CD1c-positive myeloid dendritic cell (primary cell): ENCODE measurements around the gene USP6NL.
"Not testable (repeated sequence)": the region's sequence is repeated elsewhere in the genome, so short reads cannot be mapped to it uniquely, and the experiment has no call there.

ENCODE experiments used
- DNase-seq: peaks from one replicate; pipeline ENCODE4 v3.0.0-alpha.2; 2016; ENCODE audit errors: extremely low spot score

The USP6NL gene

DNA sequence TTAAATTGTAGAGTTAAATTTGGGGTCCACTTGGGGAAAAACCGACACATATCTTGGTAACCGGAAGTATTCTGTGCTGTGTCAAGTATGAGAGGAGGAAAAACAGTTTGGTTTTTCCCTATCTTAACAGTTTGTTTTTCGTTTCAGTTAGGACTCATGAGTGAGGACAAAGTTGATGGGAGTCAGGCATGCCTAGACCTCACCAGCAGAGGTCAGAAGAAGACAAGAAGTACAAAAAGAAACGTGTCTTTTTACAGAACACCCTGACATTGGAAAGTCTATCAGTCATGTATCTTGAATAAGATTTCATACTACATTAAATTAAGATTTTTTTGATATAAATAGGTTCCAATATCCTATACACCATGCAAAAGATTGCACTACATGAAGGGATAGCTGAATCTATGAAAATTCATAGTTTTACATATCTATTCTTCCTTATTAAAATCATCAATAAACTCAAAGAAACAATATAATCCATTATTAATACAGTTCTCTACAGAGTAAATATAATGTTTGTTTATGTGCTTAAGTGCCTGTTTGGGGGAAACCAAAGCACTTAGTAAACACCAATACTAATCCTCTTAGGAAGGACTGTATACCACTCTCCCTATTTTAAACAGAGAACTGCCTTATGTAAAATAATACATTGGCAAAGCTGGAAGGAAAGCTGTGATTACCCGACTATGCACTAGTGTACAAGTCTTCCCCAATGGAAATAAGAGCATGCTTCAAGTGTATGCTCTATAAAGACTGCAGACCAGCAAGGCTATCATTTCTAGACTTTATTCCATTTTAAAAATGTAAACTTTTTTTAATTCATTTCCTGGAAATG, 95.6 kb downstream of the USP6NL start:
- peak; percentile 75 for DNase-seq

DNA sequence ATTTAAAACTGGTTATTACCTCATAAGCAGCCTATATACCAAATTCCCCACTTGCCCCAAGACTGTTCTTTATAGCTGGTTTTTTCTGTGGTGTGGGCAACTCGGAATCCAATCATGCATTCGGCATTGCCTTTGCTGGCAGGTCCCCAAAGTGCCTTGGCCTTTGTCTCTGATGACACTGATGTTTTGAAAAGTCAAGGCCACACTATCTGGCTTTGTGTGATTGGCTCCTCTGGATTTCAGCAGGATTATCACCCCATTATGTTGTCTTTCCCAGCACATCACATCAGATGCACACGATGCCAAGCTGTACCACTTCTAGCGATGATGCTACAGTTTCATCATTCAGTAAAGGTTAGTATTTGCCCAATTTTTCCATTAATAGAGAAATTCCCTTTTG, 97.7 kb downstream of the USP6NL start:
- DNase-seq: no peak

GRCh38 chr10:11512596-11512995, 98.9 kb downstream of the USP6NL start:
- no peak for DNase-seq

DNA sequence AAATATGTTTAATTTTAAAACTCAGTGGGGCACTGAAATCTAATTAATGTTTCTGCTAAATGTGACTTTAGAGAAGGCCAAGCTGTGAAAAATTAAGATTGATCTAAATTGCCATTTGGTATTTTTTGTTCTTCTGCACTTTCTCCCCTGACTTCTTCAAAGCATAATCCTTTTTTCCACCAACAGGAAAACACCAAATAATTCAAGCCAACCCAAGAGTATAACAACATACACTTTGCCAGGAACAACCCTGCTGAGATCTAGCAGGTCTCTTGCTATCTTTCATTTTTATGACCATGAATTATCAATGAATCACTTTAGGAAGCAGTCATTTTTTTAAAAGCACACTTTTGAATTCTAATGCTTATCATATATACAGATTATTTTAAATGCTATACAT, 100.1 kb downstream of the USP6NL start:
- no peak for DNase-seq

- DNase-seq: no peak
These were observed 100.7 kb downstream of the USP6NL start for GRCh38 chr10:11510736-11511135.

- DNase-seq: no peak
These were observed 101.2 kb downstream of the USP6NL start for GRCh38 chr10:11510281-11510680.

DNA sequence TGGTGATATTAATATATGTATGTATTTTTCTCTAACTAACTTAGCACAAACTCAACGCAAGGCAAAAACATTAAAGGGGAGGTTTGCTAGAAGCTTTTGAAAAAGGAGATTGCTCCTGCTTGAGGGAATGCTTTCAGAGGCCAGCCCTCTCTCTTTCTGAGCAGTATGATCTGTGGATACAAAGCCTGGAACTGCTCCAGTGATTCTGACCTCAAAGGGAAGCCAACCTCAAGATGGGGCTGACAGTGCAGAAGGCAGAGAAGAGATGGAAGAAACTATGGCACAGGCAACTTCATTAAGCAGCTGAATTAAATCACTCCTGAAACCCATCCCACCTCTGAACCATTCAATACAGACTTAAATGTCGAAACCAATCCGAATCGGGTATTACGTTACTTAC, 102.4 kb downstream of the USP6NL start:
- DNase-seq: no peak

GRCh38 chr10:11506247-11506789, 105.1 kb downstream of the USP6NL start:
- no peak for DNase-seq

DNA sequence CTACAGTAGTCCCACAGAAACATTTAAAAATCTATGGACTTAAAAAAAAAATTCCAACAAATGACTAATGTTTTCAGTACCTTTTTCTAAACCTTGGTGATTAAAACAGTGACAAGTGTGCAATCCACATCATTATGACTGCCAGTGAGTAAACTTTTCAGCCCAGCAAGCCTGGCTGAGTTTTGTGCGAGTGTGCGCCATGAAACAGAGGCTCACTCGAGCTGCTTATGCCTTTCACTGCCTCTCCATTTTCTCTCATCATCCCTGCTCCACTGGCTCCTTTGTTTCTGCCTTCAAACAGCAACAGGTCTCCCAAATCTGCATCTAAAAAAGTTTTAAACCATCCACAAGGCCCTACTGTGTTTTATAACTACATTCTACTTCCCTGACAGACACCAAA, 105.8 kb downstream of the USP6NL start:
- DNase-seq: peak; percentile 13

GRCh38 chr10:11504566-11505285, 106.7 kb downstream of the USP6NL start:
- no peak for DNase-seq

DNA sequence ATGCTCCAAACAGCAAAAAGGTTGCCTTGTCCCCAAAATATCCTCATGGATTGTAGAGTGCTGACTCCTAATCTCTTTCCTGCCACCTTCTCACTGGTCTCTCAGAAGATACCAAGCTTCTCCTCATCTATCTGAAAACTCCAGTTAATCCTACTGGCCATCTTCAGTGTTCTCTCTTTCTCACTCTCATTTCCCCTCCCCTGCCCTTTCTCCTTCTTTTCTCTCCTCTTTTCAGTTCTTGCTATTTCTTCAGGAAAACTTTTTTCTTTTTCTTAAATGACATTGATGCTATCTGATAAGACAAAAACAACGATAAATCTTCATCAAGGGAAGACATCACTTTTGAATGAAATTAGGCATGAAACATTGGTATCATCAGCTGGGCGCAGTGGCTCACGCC, 109.8 kb downstream of the USP6NL start:
- no peak for DNase-seq

DNA sequence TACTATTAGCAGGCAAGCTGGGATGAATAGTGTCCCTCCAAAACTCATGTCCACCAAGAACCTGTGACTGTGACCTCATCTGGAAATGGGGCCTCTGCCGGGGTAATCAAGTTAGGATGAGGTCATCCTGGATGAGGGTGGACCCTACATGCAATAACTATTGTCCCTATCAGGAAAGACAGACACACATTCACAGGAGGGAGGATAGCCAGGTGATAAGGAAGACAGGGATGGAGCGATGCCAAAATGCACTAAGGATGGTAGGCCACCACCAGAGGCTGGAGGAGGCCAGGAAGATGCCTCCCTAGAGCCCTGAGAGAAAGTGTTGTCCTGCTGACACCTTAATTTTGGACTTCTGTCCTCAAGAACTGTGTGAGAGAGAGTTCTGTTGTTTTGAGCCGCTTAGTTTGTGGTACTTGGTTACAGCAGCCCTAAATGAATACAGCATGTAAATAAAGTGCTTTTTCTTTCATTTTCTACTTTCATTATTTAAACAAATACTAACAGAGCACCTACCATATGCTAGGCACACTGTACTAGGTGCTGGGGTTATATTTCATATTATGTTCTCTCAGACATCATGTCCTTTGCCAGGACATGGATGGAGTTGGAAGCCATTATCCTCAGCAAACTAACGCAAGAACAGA, 111.9 kb downstream of the USP6NL start:
- no peak for DNase-seq

GRCh38 chr10:11498399-11498798, 113.1 kb downstream of the USP6NL start:
- DNase-seq: no peak

DNA sequence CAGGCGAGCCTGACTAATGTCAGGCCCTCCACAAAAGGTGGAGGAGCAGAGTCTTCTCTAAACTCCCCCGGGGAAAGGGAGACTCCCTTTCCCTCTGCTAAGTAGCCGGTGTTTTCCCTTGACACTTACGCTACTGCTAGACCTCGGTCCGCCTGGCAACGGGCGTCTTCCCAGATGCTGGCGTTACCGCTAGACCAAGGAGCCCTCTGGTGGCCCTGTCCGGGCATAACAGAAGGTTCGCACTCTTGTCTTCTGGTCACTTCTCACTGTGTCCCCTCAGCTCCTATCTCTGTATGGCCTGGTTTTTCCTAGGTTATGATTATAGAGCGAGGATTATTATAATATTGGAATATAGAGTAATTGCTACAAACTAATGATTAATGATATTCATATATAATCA, 116.5 kb downstream of the USP6NL start:
- DNase-seq: not testable (repeated sequence)

- DNase-seq: no peak
These were observed 117.8 kb downstream of the USP6NL start for GRCh38 chr10:11493646-11494045.

DNA sequence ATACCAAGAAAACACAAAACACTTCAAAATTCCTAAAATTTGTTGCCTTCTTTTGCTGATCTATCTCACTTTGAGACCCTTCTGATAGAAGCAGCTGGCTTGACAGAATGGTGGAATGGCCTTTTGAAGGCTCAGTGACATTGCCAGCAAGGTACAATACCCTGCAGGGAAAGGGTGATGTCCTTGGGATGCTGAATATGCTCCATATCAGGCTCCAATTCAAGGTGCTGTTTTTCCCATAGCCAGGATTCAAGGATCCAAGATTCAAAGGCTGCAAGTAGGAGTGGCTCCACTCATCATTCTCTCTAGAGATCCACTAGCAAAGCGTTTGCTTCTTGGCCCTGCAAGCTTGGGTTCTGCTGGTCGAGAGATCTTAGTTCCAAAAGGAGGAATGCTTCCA, 120.4 kb downstream of the USP6NL start:
- no peak for DNase-seq

- no peak for DNase-seq
These were observed 121.9 kb downstream of the USP6NL start for GRCh38 chr10:11489591-11489990.

GRCh38 chr10:11488126-11488525, 123.3 kb downstream of the USP6NL start:
- DNase-seq: no peak

DNA sequence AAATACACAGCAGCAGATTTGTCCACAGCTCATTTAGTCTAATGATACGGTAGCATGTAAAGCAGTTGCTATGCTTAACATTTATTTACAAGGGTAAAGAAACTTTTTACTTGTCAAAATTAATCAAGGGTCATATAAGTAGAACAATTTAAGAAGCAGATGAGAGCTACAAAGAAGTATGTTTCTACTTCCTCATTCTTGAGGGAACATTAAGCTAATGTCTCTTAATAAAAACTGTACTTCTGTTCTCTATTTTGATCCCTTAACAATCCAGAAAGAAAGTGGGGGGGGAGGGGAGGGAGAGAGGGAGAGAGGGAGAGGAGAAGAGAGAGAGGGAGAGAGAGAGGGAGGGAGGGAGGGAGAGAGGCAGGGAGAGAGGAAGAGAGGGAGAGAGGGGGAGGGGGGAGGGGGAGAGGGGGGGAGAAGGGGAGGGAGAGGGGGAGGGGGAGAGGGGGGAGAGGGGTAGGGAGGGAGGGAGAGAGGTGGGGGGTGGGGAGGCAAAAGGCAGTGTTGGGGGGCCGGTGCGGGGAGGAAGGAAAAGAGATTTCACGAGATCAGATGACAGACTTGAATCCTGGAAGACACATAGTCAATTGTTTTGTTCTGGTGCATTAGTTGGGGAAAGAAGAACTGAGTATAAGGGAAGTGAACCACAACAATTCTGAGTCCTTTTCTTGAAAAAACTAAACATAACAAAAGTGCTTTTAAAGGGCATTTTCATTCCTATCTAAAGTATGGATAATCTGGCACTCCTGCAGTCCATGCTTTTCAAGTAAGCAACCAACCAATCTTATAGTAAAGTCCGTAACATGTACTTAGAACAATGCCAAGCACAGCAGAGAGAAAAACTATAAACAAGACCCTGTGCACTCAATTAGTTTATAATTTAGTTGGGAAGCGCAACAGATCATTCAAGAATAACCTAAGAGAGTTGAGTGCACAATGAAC, 128.0 kb downstream of the USP6NL start:
- peak; percentile 22 for DNase-seq

DNA sequence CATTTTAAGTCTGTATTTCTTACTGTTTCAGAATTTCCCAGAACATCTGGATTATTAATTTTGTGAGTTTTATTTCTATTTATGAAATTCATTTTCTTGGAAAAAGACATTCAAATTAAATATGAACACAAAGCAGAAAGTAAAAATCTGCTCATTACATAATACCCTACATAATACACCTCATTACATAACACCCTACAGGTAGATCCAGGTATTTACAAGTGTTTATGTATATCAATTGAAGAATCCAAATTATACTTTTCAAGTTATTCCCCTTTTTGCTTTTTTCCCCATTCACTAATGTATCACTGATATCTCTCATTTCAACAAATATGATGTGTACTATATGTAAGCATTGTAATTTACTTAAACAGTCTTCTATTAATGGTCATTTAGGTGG, 129.1 kb downstream of the USP6NL start:
- DNase-seq: no peak

GRCh38 chr10:11480687-11481086, 130.8 kb downstream of the USP6NL start:
- no peak for DNase-seq
